ENCODE results near the gene GSTA2. TPM values are rescaled to one million over a fixed set of nuclear protein-coding genes. Genes with fewer than 3 reads are reported as not detected.
"Not testable (repeated sequence)": the region's sequence is repeated elsewhere in the genome, so short reads cannot be mapped to it uniquely, and the experiment has no call there.

The GSTA2 gene
- total RNA-seq, 1 donor from 2014 or later, result not detected

GRCh38 chr6:52754443-52754842 lies 8.8 kb downstream of the GSTA2 start:
- Histone ChIP-seq H3K27me3 (no peaks in the 10 kb centered on the region), H3K4me2 (no peak overlapping the region), H2AFZ (replicated peaks) (no peak overlapping the region), H3F3A (ENCODE audit: low read depth) (no peaks in the 10 kb centered on the region), H3K79me2 (ENCODE audit: low read depth) (no peaks in the 10 kb centered on the region), H3K4me3 (no peak overlapping the region), H3K4me1 (no peaks in the 10 kb centered on the region), H3K27ac (no peak overlapping the region), H4K20me1 (ENCODE audit: low read depth) (no peaks in the 10 kb centered on the region), H3K36me3 (no peaks in the 10 kb centered on the region), H3K9ac (no peak overlapping the region), H3K9me3 (ENCODE audit: low read depth) (no peaks in the 10 kb centered on the region)
- Mint-ChIP-seq H3K4me1 (no peaks in the 10 kb centered on the region), H3K27me3 (ENCODE audit: insufficient read depth, low read depth) (peaks cover 9% of the 10 kb centered on the region), H3K27ac (no peak overlapping the region), H3K4me3 (no peak overlapping the region), H3K36me3 (no peaks in the 10 kb centered on the region), H3K9me3 (peaks cover 6% of the 10 kb centered on the region)
- TF ChIP-seq EZH2 (IDR thresholded peaks at IDR 0.05), result no peak
- no peak for TF ChIP-seq EZH2phosphoT487 (IDR thresholded peaks at IDR 0.05)
- TF ChIP-seq CTCF (IDR thresholded peaks at IDR 0.05), result no peak
- DNase-seq (ENCODE audit: low spot score), result no peak

GRCh38 chr6:52753137-52753536 lies 10.1 kb downstream of the GSTA2 start:
- H3K27me3 Mint-ChIP-seq (ENCODE audit: insufficient read depth, low read depth); H3K79me2 ChIP-seq (ENCODE audit: low read depth); H2AFZ ChIP-seq (replicated peaks); H3K9me3 ChIP-seq (ENCODE audit: low read depth); H3K4me2 ChIP-seq; H3K4me3 Mint-ChIP-seq; H3K9ac ChIP-seq; H3K27ac Mint-ChIP-seq; H3K4me1 Mint-ChIP-seq; H3K9me3 Mint-ChIP-seq; H4K20me1 ChIP-seq (ENCODE audit: low read depth); DNase-seq (ENCODE audit: low spot score); H3K27ac ChIP-seq; H3F3A ChIP-seq (ENCODE audit: low read depth); H3K36me3 ChIP-seq; H3K4me1 ChIP-seq; H3K4me3 ChIP-seq; H3K36me3 Mint-ChIP-seq; H3K27me3 ChIP-seq: not testable (repeated sequence)

- H3K4me1 Mint-ChIP-seq, result no peaks in the 10 kb centered on the region
- H3K36me3 Mint-ChIP-seq, result no peaks in the 10 kb centered on the region
- H3K4me2 ChIP-seq, result no peak overlapping the region
- H3K27ac Mint-ChIP-seq, result no peak overlapping the region
- H3K36me3 ChIP-seq, result no peaks in the 10 kb centered on the region
- no peaks in the 10 kb centered on the region for H3K9me3 ChIP-seq (ENCODE audit: low read depth)
- DNase-seq (ENCODE audit: low spot score), result no peak
- no peak overlapping the region for H3K4me3 Mint-ChIP-seq
- TF ChIP-seq EZH2phosphoT487 (IDR thresholded peaks at IDR 0.05) (no peak), EZH2 (IDR thresholded peaks at IDR 0.05) (no peak), CTCF (IDR thresholded peaks at IDR 0.05) (no peak)
- H3K9me3 Mint-ChIP-seq, result peaks cover 4% of the 10 kb centered on the region
- no peak overlapping the region for H3K4me3 ChIP-seq
- no peaks in the 10 kb centered on the region for H3K79me2 ChIP-seq (ENCODE audit: low read depth)
- H3K27me3 ChIP-seq, result no peaks in the 10 kb centered on the region
- no peak overlapping the region for H2AFZ ChIP-seq (replicated peaks)
- H3K9ac ChIP-seq, result no peak overlapping the region
- peaks cover 9% of the 10 kb centered on the region for H3K27me3 Mint-ChIP-seq (ENCODE audit: insufficient read depth, low read depth)
- no peaks in the 10 kb centered on the region for H4K20me1 ChIP-seq (ENCODE audit: low read depth)
- no peak overlapping the region for H3K27ac ChIP-seq
- H3F3A ChIP-seq (ENCODE audit: low read depth), result no peaks in the 10 kb centered on the region
- no peaks in the 10 kb centered on the region for H3K4me1 ChIP-seq
Observed at GRCh38 chr6:52752310-52752709, 11.0 kb downstream of the GSTA2 start.

GRCh38 chr6:52749556-52750152 lies 13.6 kb downstream of the GSTA2 start:
- TF ChIP-seq EZH2 (IDR thresholded peaks at IDR 0.05) (no peak), CTCF (IDR thresholded peaks at IDR 0.05) (no peak), EZH2phosphoT487 (IDR thresholded peaks at IDR 0.05) (no peak)
- Histone ChIP-seq H3F3A (ENCODE audit: low read depth) (no peaks in the 10 kb centered on the region), H3K4me3 (no peak overlapping the region), H3K9me3 (ENCODE audit: low read depth) (no peaks in the 10 kb centered on the region), H4K20me1 (ENCODE audit: low read depth) (no peaks in the 10 kb centered on the region), H3K36me3 (no peaks in the 10 kb centered on the region), H3K27ac (no peak overlapping the region), H3K4me1 (no peaks in the 10 kb centered on the region), H3K79me2 (ENCODE audit: low read depth) (no peaks in the 10 kb centered on the region), H3K27me3 (no peaks in the 10 kb centered on the region), H3K4me2 (no peak overlapping the region), H3K9ac (no peak overlapping the region), H2AFZ (replicated peaks) (no peak overlapping the region)
- Mint-ChIP-seq H3K36me3 (no peaks in the 10 kb centered on the region), H3K4me3 (no peak overlapping the region), H3K9me3 (peaks cover 4% of the 10 kb centered on the region), H3K27ac (no peak overlapping the region), H3K4me1 (no peaks in the 10 kb centered on the region), H3K27me3 (ENCODE audit: insufficient read depth, low read depth) (peaks cover 9% of the 10 kb centered on the region)
- DNase-seq (ENCODE audit: low spot score), result no peak

- H3K27ac Mint-ChIP-seq; H3K9me3 ChIP-seq (ENCODE audit: low read depth); H3K36me3 ChIP-seq; H3K27ac ChIP-seq; H3K4me2 ChIP-seq; H2AFZ ChIP-seq (replicated peaks); H3K79me2 ChIP-seq (ENCODE audit: low read depth); H3K4me1 Mint-ChIP-seq; H3K4me3 Mint-ChIP-seq; H3K9ac ChIP-seq; H4K20me1 ChIP-seq (ENCODE audit: low read depth); H3K9me3 Mint-ChIP-seq; H3K36me3 Mint-ChIP-seq; H3F3A ChIP-seq (ENCODE audit: low read depth); H3K4me1 ChIP-seq; H3K27me3 Mint-ChIP-seq (ENCODE audit: insufficient read depth, low read depth); H3K4me3 ChIP-seq; DNase-seq (ENCODE audit: low spot score); H3K27me3 ChIP-seq: not testable (repeated sequence)
Observed at GRCh38 chr6:52747301-52747700, 16.0 kb downstream of the GSTA2 start.

Data from neural progenitor cell (in vitro differentiated cells).